ENCODE results near the gene TAF4.

GRCh38 chr20:62048346-62048761 is 17.3 kb downstream of the TAF4 start:
- TF ChIP-seq CTCF (IDR thresholded peaks at IDR 0.05) (no peak), POLR2A (IDR thresholded peaks at IDR 0.05) (no peak)

Measured in vagina (tissue), 2 donors.